T-helper 2 cell treated with Interferon-gamma antibody and Interleukin-4, amounts not matched to agents 100 ng/mL and 5 ng/mL, for 36 hours (primary cell): Measurements from ENCODE around the gene KLF3. TPM values are rescaled to one million over a fixed set of nuclear protein-coding genes. Genes with fewer than 3 reads are reported as not detected.

Experiments
- intact Hi-C: fragments of 100-400 bp; cut with micrococcal nuclease; formaldehyde crosslinking; loops from one replicate; pipeline ENCODE4 v1.15.1; 2023
- total RNA-seq: library from RNA; stranded (reverse); gene quantifications from 2 replicates; pipeline ENCODE4 v1.2.3, GENCODE V29; 2022

The KLF3 gene
- total RNA-seq, 1 donor from 2014 or later: 15.5 TPM

GRCh38 chr4:38738940-38739803 lies 75.2 kb downstream of the KLF3 start:
- intact Hi-C loops: no loop called here

- intact Hi-C loops: no loop called here
These were observed 76.3 kb downstream of the KLF3 start for GRCh38 chr4:38740303-38740702.

DNA sequence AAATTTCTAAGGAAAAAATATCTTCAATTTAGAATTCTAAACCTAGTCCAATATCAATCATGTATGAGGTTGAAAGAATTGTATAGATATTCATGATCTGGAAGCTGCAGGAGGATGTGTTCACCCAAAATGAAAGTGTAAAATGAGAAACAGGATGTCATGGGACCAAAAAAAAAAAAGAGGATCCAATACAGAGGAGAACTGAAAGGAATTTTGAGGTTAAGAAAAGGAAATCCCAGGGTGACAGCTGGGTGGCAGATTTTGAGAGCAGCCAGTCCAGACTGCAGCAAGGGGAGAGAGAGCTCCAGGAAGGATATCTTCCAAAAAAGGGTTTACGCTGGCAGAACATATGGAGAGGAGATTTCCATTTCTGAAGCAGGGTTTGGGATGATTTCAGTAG lies 79.9 kb downstream of the KLF3 start:
- intact Hi-C loops: no loop called here

- intact Hi-C loops: no loop called here
These were observed 81.9 kb downstream of the KLF3 start for GRCh38 chr4:38745881-38746280.

DNA sequence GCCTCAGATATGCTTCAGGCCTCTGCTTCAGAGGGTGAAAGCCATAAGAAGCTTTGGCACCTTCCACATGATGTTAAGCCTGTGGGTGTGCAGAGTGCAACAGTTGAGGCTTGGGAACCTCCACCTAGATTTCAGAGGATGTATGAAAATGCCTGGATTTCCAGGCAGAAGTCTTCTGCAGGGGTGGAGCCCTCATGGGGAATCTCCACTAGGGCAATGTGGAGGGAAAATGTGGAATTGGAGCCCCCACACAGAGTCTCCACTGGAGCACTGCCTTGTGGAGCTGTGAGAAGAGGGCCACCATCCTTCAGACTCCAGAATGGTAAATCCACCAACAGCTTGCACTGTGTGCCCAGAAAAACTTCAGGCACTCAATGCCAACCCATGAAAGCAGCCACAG lies 83.6 kb downstream of the KLF3 start:
- intact Hi-C loops: no loop called here

DNA sequence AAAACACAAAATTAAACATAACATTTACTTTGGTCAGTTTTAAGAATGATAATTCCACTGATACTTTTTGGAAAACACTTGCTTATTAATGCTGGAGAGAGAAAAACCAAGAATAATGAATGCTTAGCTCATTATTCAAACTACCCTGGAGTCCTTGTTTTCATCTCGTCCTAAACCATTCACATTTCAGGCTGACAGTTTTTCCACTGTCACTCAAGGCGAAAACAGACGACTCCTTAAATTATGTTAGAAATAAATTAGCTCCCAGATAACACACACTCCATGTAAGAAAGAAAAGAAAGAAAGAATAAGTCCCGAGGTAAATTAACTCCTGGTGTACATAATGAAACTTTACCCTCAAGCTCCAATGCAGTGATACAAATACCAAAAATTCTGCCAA lies 85.3 kb downstream of the KLF3 start:
- intact Hi-C loops: no loop called here

Other genes starting within 250 kb of the KLF3 start
- gene TLR10, start 118.8 kb downstream of the KLF3 start, total RNA-seq: 0.05 TPM in 1 of 2 replicates, not detected in the other
- 5.0 and 5.1 TPM in 2 replicates for gene TLR1, start 140.6 kb downstream of the KLF3 start, total RNA-seq
- 1.3 and 2.2 TPM in 2 replicates for gene TLR6, start 192.6 kb downstream of the KLF3 start, total RNA-seq
- 0.07 and 0.09 TPM in 2 replicates for gene FAM114A1, start 203.6 kb downstream of the KLF3 start, total RNA-seq